MM.1S (cell line): ENCODE data around the gene PWWP2B.
A peak's percentile ranks its signal among the peaks of the same experiment; 100 is the strongest.

ENCODE experiments used
- DNase-seq: peaks from one replicate; pipeline ENCODE4 v3.0.0-alpha.2; 2015
- H2AFZ ChIP-seq: fragments of 300-600 bp; sonication (generic); 2 replicates; pipeline ENCODE4 v1.6.0; 2016; ENCODE audit warnings: antibody characterized with exemption, low read length
- H3F3A ChIP-seq: fragments of 300-600 bp; sonication (generic); 2 replicates; pipeline ENCODE4 v1.6.1; 2016; ENCODE audit warnings: mild to moderate bottlenecking, antibody characterized with exemption, low read length, moderate library complexity, mixed read lengths; ENCODE audit not compliant: insufficient read depth
- H3K27ac ChIP-seq: fragments of 300-600 bp; sonication (generic); 2 replicates; pipeline ENCODE4 v1.5.1; 2016; ENCODE audit warnings: mild to moderate bottlenecking, low read length
- H3K27me3 ChIP-seq: fragments of 300-600 bp; sonication (generic); replicated peaks from 2 replicates; pipeline ENCODE4 v1.6.0; 2016; ENCODE audit warnings: low read length; ENCODE audit not compliant: insufficient read depth
- H3K36me3 ChIP-seq: fragments of 300-600 bp; sonication (generic); replicated peaks from 2 replicates; pipeline ENCODE4 v1.6.1; 2016; ENCODE audit warnings: mild to moderate bottlenecking, low read length, mixed read lengths; ENCODE audit not compliant: insufficient read depth
- H3K4me1 ChIP-seq: fragments of 300-600 bp; sonication (generic); 2 replicates; pipeline ENCODE4 v1.6.1; 2016; ENCODE audit warnings: low read length, mixed read lengths
- H3K4me2 ChIP-seq: fragments of 300-600 bp; sonication (generic); 2 replicates; pipeline ENCODE4 v1.6.0; 2016; ENCODE audit warnings: low read depth, low read length
- H3K4me3 ChIP-seq: fragments of 300-600 bp; sonication (generic); 2 replicates; pipeline ENCODE4 v1.5.1; 2016; ENCODE audit warnings: low read length, mixed read lengths
- H3K79me2 ChIP-seq: fragments of 300-600 bp; sonication (generic); 2 replicates; pipeline ENCODE4 v1.6.1; 2016; ENCODE audit warnings: mixed run types, low read length, mixed read lengths
- H3K9ac ChIP-seq: fragments of 300-600 bp; sonication (generic); 2 replicates; pipeline ENCODE4 v1.6.1; 2016; ENCODE audit warnings: low read length, mixed read lengths
- H3K9me2 ChIP-seq: fragments of 300-600 bp; sonication (generic); replicated peaks from 2 replicates; pipeline ENCODE4 v1.6.1; 2016; ENCODE audit warnings: mild to moderate bottlenecking, low read length, mixed read lengths; ENCODE audit not compliant: insufficient read depth
- H3K9me3 ChIP-seq: fragments of 300-600 bp; sonication (generic); replicated peaks from 2 replicates; pipeline ENCODE4 v1.6.1; 2016; ENCODE audit warnings: mild to moderate bottlenecking, low read length, mixed read lengths; ENCODE audit not compliant: insufficient read depth
- H4K20me1 ChIP-seq: fragments of 300-600 bp; sonication (generic); 2 replicates; pipeline ENCODE4 v1.6.1; 2016; ENCODE audit warnings: mild to moderate bottlenecking, low read length, moderate library complexity, mixed read lengths; ENCODE audit not compliant: insufficient read depth
- EZH2 ChIP-seq: fragments of 300-600 bp; sonication (generic); optimal IDR thresholded peaks from 2 replicates; pipeline ENCODE3; 2017; ENCODE audit warnings: low read depth, mild to moderate bottlenecking, antibody characterized with exemption, low read length, mixed read lengths
- EZH2phosphoT487 ChIP-seq: fragments of 300-600 bp; sonication (generic); IDR thresholded peaks from 2 replicates; pipeline ENCODE4 v1.6.1; 2018; ENCODE audit warnings: antibody characterized with exemption, low read length
- TF ChIP-seq, protein P1 (sequence below): fragments of 300-600 bp; sonication (generic); IDR thresholded peaks from 2 replicates; pipeline ENCODE4 v1.5.1; 2016; ENCODE audit warnings: antibody characterized with exemption, low read length, mixed read lengths

PWWP2B gene

DNA sequence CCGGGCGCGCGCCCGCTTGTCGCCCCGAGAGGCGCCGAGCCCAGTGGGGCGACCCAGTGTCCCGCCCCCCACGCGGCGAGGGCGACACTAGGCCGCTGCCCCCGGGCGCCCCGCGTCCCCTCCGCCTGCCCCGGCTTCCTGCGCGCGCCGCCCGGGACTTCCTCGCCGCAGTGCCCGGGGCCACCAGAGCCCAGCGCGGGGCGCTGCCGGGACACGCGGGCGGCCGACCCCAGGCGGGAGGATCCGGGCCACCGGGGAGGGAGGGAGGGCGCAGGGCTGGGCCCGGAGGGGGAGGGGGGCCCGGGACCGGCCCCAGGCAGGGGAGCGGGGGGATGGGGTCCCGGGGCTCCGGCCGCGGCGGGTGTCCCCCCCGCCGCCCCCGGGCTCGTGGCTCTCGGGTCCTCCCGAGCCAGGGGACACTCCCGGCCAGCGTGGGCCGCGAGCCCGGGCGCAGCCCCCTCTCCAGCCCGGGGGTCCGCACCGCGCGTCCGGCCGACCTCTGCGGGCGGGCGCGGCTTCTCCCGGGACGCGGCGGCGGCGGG lies 435 bp upstream of the PWWP2B start:
- Histone ChIP-seq H3K4me2 (no peak overlapping the region; the same call in 1 of the 2 replicates), H3K27ac (no peak overlapping the region), H3K79me2 (no peaks in the 10 kb centered on the region), H3K9me2 (no peaks in the 10 kb centered on the region), H3K9me3 (no peaks in the 10 kb centered on the region), H3F3A (no peaks in the 10 kb centered on the region), H4K20me1 (no peaks in the 10 kb centered on the region), H3K4me3 (no peak overlapping the region), H3K4me1 (peaks cover 6% of the 10 kb centered on the region; the same call in 1 of the 2 replicates), H3K36me3 (no peaks in the 10 kb centered on the region), H3K27me3 (peaks cover 12% of the 10 kb centered on the region; the same call in 1 of the 2 replicates), H3K9ac (no peak overlapping the region), H2AFZ (no peak overlapping the region)
- DNase-seq: peak; percentile 46
- TF ChIP-seq EZH2 (no peak), EZH2phosphoT487 (no peak)

GRCh38 chr10:132397671-132398565 lies 918 bp downstream of the PWWP2B start:
- H3K36me3 ChIP-seq: no peaks in the 10 kb centered on the region
- peak overlapping the region; percentile 82 for H3K4me2 ChIP-seq
- peak; percentile 37 for DNase-seq
- no peaks in the 10 kb centered on the region for H3K9me2 ChIP-seq
- peak overlapping the region; percentile 60 for H3K4me3 ChIP-seq
- peak overlapping the region; percentile 27; the same call in 1 of the 2 replicates for H2AFZ ChIP-seq
- H3K27me3 ChIP-seq: peaks cover 12% of the 10 kb centered on the region; the same call in 1 of the 2 replicates
- peak overlapping the region; percentile 18; the same call in 1 of the 2 replicates for H3K27ac ChIP-seq
- TF ChIP-seq EZH2: no peak
- no peak for TF ChIP-seq EZH2phosphoT487
- TF ChIP-seq, protein P1, sequence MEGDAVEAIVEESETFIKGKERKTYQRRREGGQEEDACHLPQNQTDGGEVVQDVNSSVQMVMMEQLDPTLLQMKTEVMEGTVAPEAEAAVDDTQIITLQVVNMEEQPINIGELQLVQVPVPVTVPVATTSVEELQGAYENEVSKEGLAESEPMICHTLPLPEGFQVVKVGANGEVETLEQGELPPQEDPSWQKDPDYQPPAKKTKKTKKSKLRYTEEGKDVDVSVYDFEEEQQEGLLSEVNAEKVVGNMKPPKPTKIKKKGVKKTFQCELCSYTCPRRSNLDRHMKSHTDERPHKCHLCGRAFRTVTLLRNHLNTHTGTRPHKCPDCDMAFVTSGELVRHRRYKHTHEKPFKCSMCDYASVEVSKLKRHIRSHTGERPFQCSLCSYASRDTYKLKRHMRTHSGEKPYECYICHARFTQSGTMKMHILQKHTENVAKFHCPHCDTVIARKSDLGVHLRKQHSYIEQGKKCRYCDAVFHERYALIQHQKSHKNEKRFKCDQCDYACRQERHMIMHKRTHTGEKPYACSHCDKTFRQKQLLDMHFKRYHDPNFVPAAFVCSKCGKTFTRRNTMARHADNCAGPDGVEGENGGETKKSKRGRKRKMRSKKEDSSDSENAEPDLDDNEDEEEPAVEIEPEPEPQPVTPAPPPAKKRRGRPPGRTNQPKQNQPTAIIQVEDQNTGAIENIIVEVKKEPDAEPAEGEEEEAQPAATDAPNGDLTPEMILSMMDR: no peak
- H3K79me2 ChIP-seq: no peaks in the 10 kb centered on the region
- H3F3A ChIP-seq: no peaks in the 10 kb centered on the region
- no peaks in the 10 kb centered on the region for H3K9me3 ChIP-seq
- H4K20me1 ChIP-seq: no peaks in the 10 kb centered on the region
- H3K4me1 ChIP-seq: peaks cover 6% of the 10 kb centered on the region; the same call in 1 of the 2 replicates
- peak overlapping the region; percentile 28; the same call in 1 of the 2 replicates for H3K9ac ChIP-seq

DNA sequence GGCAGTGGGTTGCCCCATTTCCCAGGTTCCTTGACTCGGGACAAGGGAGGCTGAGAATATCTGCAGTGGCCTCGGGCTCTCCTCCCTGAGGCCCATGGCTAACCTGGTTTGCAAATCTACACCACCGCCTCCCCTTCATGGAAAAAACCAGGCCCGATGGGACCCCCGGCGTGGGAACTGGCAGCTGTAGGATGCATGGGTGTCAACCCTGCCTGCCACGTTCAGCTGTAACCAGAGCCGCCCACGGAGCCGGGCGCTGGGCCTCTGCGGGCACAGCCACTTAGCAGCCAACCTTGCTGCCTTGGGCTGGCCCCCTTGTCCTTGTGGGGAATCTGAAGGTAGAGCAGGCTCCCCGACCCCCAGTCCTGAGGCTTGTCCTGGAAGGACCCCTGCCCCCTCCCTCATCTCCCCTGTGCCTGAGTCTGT lies 1.6 kb downstream of the PWWP2B start:
- Histone ChIP-seq H3K4me1 (peaks cover 6% of the 10 kb centered on the region; the same call in 1 of the 2 replicates), H3K79me2 (no peaks in the 10 kb centered on the region), H4K20me1 (no peaks in the 10 kb centered on the region), H3K9me3 (no peaks in the 10 kb centered on the region), H3K9ac (no peak overlapping the region), H3K4me3 (no peak overlapping the region), H3K4me2 (peak overlapping the region; percentile 82; the same call in 1 of the 2 replicates), H3K36me3 (no peaks in the 10 kb centered on the region), H3K9me2 (no peaks in the 10 kb centered on the region), H3K27me3 (peaks cover 12% of the 10 kb centered on the region; the same call in 1 of the 2 replicates), H3F3A (no peaks in the 10 kb centered on the region), H2AFZ (no peak overlapping the region), H3K27ac (no peak overlapping the region)
- TF ChIP-seq EZH2 (no peak), EZH2phosphoT487 (no peak)
- TF ChIP-seq, protein P1: no peak
- DNase-seq: no peak
